ENCODE results near the gene SENP7.

GRCh38 chr3:101509281-101509680 is 3.7 kb downstream of the SENP7 start:
- TF ChIP-seq CTCF (conservative IDR thresholded peaks at IDR 0.05) (no peak), EZH2 (IDR thresholded peaks at IDR 0.05; ENCODE audit: low read depth) (no peak)

All from PC-9 (cell line).